ENCODE results near the gene PTER.

PTER gene

GRCh38 chr10:16470747-16471146 lies 33.9 kb downstream of the PTER start:
- DNase-seq (ENCODE audit: low spot score), result no peak

- DNase-seq (ENCODE audit: low spot score), result no peak
Observed at GRCh38 chr10:16472828-16473227, 36.0 kb downstream of the PTER start.

DNA sequence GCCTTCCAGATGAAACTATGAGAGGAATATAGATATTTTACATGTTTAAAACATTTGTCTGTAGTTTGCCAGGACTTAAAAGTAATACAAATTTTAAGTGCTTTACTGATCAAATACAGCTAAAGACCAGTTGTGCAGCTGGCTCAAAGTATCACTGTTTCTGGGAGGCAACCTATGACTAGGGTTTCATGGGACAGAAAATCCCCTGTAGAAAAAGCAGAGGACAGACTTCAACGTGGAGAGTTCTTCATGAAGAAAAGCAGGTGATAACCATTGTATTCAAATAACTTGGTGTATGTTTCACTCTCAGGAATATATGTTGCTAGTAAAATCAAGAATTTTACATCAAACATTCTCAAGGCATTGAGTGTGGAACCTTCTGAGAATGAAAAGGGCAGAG lies 40.9 kb downstream of the PTER start:
- DNase-seq (ENCODE audit: low spot score), result no peak

GRCh38 chr10:16478801-16479200 lies 42.0 kb downstream of the PTER start:
- no peak for DNase-seq (ENCODE audit: low spot score)

DNA sequence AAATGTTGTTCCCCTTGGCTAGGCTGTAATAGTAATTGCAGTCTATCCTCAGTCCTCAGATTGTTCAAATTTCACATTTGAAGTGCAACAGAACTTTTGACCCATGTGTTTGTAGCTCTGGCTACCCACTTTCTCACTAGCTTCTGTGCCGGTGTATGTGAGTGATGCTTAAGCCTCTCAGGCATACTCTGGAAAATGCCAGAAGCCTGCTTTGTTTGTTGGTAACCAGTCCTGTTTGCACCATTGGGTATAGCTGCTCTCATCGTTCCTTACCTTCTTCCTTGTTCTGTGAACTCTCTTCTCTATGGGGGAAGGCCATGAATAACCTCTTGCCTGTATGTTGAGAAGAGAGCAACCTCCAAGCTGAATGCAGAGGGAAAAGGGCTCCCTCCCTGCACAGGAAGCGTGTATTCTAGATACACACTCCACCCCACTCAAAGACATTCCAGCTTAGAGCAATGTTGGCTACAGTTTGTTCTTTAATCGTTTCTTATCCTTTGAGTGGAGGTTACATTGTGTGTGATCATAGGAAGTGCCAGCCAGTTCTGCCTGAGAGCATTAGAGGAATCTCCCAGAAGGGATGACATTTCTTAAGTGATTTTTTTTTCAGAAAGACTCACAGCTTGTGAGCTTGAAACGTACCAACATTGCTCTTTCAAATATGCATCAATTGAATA lies 44.4 kb downstream of the PTER start:
- DNase-seq (ENCODE audit: low spot score), result no peak

GRCh38 chr10:16483241-16483917 lies 46.6 kb downstream of the PTER start:
- DNase-seq (ENCODE audit: low spot score), result no peak

DNA sequence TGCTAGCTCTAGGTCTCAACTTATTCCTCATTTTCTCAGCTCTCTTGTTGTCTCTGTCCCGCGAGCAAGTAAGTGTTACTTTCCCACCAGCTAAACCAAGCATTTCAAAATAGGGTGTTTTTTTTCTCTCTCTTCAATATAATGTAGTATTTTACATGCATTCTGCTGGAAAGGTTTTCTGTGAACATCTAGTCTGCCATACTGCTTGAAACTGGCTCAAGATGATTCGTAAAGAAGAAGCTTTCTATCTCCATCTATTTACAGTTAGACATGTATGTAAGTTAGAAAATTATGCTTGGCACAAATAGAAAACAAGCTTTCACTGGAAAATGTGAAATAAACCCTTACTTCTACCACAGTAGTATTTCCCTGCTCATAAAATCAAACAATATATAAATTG lies 53.7 kb downstream of the PTER start:
- no peak for DNase-seq (ENCODE audit: low spot score)

DNA sequence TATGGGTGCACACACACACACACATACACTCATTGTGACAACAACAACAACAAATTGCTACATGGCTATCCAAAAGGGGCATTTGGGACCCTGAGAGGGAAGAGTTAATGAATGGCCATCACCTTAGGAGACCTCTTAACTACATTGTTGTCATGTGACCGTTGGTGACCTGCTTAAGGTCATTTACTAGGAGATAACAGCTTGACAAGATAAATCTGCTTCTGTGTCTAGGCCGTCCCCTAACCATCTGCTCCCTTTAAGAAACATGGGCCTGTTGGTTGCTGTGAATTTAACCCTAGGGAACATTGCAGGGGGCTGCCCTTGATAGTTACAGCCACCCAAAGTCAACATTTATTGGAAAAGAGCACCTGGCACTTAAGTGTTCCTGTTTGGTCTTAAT lies 55.1 kb downstream of the PTER start:
- DNase-seq (ENCODE audit: low spot score), result no peak

GRCh38 chr10:16493884-16494536 lies 57.2 kb downstream of the PTER start:
- DNase-seq (ENCODE audit: low spot score), result no peak

- DNase-seq (ENCODE audit: low spot score), result no peak
Observed at GRCh38 chr10:16497911-16498310, 61.1 kb downstream of the PTER start.

GRCh38 chr10:16505161-16505560 lies 68.4 kb downstream of the PTER start:
- no peak for DNase-seq (ENCODE audit: low spot score)

GRCh38 chr10:16509996-16510395 lies 73.2 kb downstream of the PTER start:
- peak; percentile 18 for DNase-seq (ENCODE audit: low spot score)

DNA sequence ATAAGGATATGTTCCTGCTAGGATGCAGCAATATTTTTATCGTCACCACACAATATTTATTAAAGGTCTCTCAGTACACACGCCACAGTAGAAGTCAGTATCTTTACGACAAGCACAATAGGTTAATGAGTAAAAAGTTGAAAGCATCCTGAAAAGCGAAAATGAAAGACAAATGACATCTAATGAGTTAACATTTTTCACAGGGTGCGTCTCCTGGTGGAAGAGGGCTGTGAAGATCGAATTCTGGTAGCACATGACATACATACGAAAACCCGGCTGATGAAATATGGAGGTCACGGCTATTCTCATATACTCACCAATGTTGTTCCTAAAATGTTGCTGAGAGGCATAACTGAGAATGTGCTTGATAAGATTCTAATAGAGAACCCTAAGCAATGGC lies 74.0 kb downstream of the PTER start:
- no peak for DNase-seq (ENCODE audit: low spot score)

DNA sequence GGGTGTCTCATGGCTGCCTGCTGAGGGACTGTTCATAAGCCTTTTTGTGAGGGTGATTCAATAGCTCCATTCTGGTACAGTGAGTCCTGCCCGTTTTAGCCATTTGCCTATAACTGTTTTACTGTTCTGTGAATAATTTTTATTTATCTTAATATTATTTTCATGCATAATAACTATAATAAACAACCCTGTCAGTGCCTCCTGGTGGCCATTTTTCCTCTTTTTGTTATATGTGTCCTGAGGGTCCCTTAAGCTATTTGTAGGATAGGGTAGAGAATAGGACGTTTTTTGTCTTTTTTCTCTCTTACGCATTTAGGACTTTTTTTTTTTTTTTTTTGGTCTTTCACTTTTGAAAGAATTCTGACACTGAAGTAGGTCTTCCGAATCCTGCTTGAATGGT lies 82.0 kb downstream of the PTER start:
- DNase-seq (ENCODE audit: low spot score), result no peak

DNA sequence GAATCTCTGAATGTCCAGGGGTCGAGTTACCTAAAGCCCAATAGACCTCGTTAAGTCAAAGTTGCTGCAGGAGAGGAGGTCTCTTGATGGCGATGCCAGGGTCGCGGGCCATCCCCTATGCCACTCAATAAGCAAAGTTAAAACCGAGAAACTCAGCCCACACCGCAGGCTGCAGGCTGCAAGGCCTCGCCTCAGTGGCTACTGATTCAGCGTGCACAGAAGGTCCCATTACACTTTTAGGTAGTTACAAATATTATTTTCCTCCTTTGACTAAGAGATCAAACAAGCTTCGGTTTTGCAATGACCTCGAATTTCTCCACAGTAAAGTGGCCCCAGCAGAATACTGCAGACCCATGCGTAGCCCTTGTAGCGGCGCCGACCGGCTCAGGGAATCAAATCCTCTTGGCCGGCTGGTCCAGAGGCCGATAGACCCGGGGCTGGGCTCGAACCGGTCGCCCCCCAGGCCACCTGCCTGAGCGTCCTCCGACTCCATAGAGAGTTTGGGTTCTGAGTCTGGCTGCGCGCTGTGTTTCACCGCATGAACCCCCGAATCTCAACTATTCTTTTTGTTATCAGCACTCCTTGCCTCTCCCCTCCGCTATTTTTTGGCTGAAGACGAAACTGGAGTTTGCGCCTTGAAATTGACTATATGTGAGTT lies 82.6 kb downstream of the PTER start:
- DNase-seq (ENCODE audit: low spot score), result no peak

GRCh38 chr10:16519908-16520861 lies 83.4 kb downstream of the PTER start:
- no peak for DNase-seq (ENCODE audit: low spot score)

DNA sequence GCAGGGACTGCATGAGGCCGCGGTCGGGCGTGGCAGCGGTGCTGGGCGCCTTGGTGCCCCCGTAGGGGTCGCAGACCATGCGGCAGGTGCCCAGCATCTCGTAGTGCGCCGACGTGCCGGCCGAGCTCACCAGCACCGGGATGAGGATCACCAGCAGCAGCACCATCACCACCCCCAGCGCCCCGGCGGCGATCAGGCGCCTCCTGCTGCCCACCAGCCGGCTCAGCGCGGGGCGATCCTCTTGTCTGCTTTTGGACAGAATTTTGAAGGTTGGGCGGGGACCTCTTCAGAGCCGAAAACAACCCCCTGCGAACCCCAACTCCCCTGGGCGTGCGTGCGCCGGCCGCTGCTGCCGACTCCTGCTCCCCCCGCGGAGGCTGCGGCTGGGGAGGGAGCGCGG lies 84.1 kb downstream of the PTER start:
- no peak for DNase-seq (ENCODE audit: low spot score)

GRCh38 chr10:16521311-16522016 lies 84.7 kb downstream of the PTER start, which contains the start of gene C1QL3:
Gene C1QL3 (minus strand): TSS chr10:16521879. CDS start chr10:16521065, 814 bp downstream.
- DNase-seq (ENCODE audit: low spot score), result peak; percentile 12

DNA sequence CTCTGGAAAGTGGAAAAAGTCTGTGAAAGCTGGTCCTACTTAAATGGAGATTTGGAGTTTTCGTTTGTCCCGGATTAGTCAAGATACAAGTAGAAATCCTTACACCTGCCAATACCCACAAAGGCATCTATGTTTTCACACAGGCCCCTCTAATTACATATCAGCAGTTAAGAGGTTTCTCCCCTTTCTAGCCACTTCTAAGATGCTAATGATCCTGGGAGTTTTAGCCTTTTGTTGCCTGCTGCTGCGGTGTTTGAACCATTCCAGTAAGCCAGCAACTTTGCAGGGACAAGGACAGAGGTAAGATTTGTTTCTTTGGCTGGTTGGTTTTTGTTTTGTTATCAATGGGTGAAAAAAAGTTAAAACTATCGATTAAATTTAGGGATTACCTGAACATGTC lies 90.6 kb downstream of the PTER start:
- DNase-seq (ENCODE audit: low spot score), result no peak

- DNase-seq (ENCODE audit: low spot score), result no peak
Observed at GRCh38 chr10:16529853-16530252, 93.0 kb downstream of the PTER start.

GRCh38 chr10:16536155-16536554 lies 99.3 kb downstream of the PTER start:
- no peak for DNase-seq (ENCODE audit: low spot score)
